ENCODE measurements around the gene SLC52A3. TPM values are rescaled to one million over a fixed set of nuclear protein-coding genes. Genes with fewer than 3 reads are reported as not detected.
"Not testable (repeated sequence)": the region's sequence is repeated elsewhere in the genome, so short reads cannot be mapped to it uniquely, and the experiment has no call there.

SLC52A3 gene
- total RNA-seq, 1 donor from 2014 or later: 1.4 TPM

DNA sequence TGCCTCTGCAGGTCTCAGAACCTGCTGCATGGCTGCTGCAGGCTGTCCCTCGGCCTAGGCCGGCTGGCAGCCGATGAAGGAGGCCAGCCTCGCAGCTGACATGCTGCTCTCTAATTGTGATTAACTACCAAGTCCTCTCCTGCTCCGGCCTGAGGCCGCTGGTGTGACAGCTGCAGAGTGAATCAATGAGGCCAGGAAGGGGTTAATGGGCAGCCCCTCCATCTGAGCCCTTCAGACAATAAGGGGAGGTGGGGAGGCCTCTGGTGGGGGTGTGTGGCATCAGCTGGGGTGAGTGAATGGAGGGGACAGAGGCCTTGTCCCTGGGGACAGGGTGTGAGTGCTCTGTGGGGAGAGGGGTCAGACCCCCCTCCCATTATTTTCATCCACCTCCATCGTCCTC is 34.4 kb downstream of the SLC52A3 start:
- no peak for DNase-seq (ENCODE audit: low spot score)
- ATAC-seq: no peak
- intact Hi-C loops (cut with DNase I): no loop called here

GRCh38 chr20:732727-733126 is 35.6 kb downstream of the SLC52A3 start:
- intact Hi-C loops (cut with DNase I): no loop called here
- no peak for ATAC-seq
- DNase-seq (ENCODE audit: low spot score): no peak

DNA sequence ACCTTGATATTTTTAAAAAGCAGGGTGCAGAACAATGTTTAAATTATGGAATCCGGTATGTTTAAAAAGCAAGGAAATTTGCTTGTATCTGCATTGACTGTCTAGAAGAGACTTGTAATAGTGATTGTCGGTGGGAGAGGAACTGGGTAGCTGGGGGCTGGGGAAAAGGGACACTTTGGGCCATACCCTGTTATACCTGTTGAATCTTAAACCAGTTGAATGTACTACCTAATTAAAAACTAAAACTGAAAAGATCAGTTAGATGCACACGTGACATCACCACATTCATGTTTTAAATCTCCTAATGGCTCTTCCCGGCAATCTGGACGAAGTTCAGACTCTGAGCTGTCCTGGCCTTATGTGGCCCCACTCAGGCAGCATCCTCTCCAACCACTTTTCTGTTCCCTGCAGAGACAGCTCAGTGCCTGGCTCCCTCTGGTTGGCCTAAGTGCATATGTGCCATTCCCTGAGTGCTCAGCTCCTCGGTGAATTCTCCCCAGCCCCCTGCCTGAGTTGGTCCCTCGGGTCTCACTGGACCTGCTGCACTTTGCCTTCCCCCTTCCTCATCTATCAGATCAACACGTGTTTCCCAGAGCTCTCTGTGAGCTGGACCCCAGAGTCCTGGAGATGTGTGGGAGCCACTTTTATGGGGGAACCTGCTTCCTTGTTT is 36.3 kb downstream of the SLC52A3 start:
- no peak for ATAC-seq
- intact Hi-C loops (cut with DNase I): no loop called here
- no peak for DNase-seq (ENCODE audit: low spot score)

DNA sequence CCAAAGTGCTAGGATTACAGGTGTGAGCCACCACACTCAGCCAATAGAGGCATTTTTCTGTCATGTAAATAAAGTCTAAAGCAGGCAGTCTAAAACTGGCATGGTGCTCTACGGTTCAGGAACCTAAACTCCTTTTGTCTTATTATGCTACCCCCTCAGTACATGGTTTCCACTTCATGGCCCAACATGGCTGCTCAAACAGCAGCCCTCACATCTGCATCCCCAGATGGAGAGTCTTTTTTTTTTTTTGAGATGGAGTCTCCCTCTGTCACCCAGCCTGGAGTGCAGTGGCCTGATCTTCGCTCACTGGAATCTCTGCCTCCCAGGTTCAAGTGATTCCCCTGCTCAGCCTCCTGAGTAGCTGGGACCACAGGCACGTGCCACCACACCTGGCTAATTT is 38.3 kb downstream of the SLC52A3 start:
- intact Hi-C loops (cut with DNase I): no loop called here
- ATAC-seq: no peak
- DNase-seq (ENCODE audit: low spot score): no peak

DNA sequence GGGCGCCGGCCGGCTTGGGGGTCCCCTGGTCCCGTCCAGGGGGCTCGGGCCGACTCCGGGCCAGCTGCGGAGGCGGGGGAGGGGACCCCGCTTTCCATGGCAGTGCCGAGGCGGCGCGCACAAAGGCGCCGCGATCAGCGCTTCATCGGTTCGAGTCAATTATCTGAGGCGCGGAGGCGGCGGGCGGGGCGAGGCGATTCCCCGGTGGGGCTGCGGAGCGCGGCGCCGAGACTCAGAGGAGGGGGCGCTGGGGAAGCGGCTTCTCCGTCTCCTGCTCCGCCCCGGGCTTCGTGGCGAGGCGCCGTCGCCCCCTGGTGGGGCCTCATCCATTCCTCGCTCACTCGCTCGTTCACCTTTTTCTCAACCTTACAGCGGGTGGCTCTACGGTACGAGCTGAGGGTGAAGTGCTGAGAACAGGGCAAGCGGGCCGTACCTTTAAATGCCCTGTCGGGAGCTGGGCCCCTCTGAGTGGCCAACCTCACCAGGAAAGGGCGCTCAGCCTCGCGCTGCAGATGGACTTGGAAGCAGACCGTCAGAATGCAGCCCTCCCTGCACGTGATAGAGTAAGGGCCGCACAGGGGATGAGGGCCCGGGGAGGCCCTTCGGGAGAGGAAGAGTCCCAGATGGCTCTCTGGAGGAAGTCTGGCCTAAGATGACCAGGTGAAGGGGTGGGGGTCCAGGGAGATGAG is 39.9 kb downstream of the SLC52A3 start:
- intact Hi-C loops (cut with DNase I): no loop called here

DNA sequence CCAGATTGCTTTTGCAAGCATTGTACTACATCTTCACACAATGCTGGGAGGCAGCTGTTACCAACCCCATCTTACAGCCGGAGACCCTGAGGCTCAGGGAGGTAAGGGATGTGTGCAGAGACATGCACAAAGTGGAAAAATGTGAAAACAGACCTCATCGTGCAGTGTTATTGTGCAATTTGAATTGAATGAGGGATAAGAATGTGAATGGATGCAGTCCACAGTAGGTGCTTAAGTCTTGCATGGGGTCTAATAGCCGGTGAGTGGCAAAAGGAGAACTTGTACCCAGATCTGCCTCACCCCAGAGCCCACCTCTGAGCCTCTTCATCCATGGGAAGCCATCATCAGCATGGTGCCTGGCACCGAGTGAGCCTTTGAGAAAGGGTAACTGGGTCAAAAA is 42.1 kb downstream of the SLC52A3 start:
- ATAC-seq: no peak
- no peak for DNase-seq (ENCODE audit: low spot score)
- intact Hi-C loops (cut with DNase I): no loop called here

More for the DNA sequence above, 39.9 kb downstream of the SLC52A3 start:
- DNase-seq (ENCODE audit: low spot score) (peak; percentile 65), ATAC-seq (peak; percentile 39)

- intact Hi-C loops (cut with DNase I): no loop called here
- DNase-seq (ENCODE audit: low spot score) (no peak), ATAC-seq (no peak)
These were observed 42.8 kb downstream of the SLC52A3 start for GRCh38 chr20:725491-725890.

DNA sequence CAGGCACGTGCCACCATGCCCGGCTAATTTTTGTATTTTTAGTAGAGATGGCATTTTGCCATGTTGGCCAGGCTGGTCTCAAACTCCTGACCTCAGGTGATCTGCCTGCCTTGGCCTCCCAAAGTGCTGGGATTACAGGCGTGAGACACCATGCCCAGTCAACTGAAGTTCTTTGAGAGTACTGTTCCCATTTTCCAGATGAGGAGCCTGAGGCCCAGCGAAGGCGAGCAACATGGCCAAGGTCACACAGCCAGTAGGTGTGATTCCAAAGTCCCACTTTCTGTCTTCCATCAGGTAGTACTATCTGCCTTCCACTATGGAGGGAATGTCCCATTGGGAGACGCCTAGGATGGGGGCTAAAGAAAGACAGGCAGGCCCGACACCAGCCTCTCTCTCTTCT is 43.5 kb downstream of the SLC52A3 start:
- ATAC-seq; DNase-seq (ENCODE audit: low spot score); intact Hi-C loops (cut with DNase I): not testable (repeated sequence)

DNA sequence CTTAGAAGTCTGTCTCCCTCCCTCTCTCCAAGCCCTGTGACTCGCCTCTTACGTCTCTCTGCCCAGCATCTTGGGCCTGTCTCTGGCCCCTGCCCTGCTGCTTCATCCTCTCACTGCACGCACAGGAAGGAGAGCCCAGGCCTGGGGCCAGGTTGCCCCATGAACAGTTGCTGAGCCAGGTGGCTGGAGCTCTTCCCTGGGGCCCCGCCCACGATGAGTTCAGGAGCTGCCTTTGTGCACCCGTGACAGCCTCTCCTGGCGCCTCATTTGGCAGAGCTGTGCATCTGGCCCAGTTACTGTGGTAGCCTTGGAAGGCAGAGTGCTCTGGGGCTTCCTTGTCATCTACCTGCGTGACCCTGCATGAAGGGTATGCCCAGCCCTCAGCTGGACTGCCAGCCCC is 44.5 kb downstream of the SLC52A3 start:
- ATAC-seq: no peak
- intact Hi-C loops (cut with DNase I): no loop called here

GRCh38 chr20:722822-723644 is 45.3 kb downstream of the SLC52A3 start:
- DNase-seq (ENCODE audit: low spot score): no peak
- intact Hi-C loops (cut with DNase I): no loop called here
- ATAC-seq: no peak

More for the DNA sequence above, 44.5 kb downstream of the SLC52A3 start:
- no peak for DNase-seq (ENCODE audit: low spot score)

DNA sequence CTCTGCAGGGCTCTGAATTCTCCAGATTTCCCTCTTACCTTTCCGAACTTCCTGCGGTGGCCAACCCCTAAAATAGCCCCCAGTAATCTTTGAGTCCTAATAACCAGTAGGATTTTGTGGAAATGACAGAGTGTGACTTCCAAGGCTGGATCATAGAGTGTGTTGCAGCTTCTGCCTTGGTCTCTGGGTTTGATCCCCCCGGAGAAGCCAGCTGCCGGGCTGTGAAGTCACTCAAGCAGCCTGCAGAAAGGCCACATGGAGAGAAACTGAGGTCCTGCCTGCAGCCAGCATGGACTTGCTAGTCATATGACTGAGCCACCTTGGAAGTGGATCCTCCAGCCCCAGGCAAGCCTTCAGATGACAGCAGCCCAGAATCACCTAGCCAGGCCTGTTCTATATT is 46.4 kb downstream of the SLC52A3 start:
- no peak for ATAC-seq
- intact Hi-C loops (cut with DNase I): no loop called here

GRCh38 chr20:719816-720215 is 48.5 kb downstream of the SLC52A3 start:
- no peak for DNase-seq (ENCODE audit: low spot score)
- ATAC-seq: no peak
- intact Hi-C loops (cut with DNase I): no loop called here

More for the DNA sequence above, 46.4 kb downstream of the SLC52A3 start:
- no peak for DNase-seq (ENCODE audit: low spot score)

GRCh38 chr20:719068-719467 is 49.2 kb downstream of the SLC52A3 start:
- no peak for ATAC-seq
- intact Hi-C loops (cut with DNase I): no loop called here
- DNase-seq (ENCODE audit: low spot score): no peak

DNA sequence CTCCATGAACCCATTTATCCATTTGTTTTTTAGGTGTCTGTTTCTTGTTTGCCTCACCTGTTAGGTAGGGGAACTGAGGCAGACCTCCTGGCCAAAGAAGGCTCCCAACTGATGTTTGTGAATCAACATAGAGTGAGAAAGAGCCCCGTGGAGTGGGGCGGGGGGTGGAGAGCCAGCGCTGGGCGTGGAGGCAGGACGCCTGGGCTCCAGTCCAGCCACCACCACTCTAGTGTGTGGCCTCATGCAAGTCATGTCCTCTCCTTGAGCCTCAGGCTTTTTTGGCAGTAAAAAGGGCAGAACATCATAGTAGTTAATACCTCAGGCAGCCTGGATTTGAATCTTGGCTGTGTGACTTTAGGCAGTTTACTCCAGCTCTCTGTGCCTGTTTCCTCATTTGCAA is 50.5 kb downstream of the SLC52A3 start:
- DNase-seq (ENCODE audit: low spot score) (no peak), ATAC-seq (no peak)

GRCh38 chr20:717271-717670 is 51.0 kb downstream of the SLC52A3 start:
- ATAC-seq (no peak), DNase-seq (ENCODE audit: low spot score) (no peak)
- intact Hi-C loops (cut with DNase I): no loop called here

More for the DNA sequence above, 50.5 kb downstream of the SLC52A3 start:
- intact Hi-C loops (cut with DNase I): no loop called here

DNA sequence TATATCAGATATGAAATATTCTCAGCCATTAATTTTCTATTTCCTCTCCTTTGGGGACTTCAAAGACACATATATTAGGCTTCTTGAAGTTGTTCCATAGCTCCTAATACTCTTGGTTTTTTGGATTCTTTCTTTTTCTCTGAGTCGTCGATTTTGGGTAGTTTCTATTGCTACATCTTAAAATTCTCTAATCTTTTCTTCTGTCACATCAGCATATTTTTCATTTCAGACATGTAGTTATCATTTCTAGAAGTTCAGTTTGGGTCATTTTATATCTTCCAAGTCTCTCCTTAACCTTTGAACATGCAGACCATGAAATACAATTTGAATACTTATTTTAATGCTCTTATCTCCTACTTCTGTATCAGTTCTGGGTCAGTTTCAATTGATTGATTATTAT is 53.8 kb downstream of the SLC52A3 start:
- intact Hi-C loops (cut with DNase I): no loop called here
- no peak for DNase-seq (ENCODE audit: low spot score)
- ATAC-seq: no peak

GRCh38 chr20:711576-711975 is 56.7 kb downstream of the SLC52A3 start:
- intact Hi-C loops (cut with DNase I): no loop called here
- DNase-seq (ENCODE audit: low spot score): peak; percentile 21
- no peak for ATAC-seq

DNA sequence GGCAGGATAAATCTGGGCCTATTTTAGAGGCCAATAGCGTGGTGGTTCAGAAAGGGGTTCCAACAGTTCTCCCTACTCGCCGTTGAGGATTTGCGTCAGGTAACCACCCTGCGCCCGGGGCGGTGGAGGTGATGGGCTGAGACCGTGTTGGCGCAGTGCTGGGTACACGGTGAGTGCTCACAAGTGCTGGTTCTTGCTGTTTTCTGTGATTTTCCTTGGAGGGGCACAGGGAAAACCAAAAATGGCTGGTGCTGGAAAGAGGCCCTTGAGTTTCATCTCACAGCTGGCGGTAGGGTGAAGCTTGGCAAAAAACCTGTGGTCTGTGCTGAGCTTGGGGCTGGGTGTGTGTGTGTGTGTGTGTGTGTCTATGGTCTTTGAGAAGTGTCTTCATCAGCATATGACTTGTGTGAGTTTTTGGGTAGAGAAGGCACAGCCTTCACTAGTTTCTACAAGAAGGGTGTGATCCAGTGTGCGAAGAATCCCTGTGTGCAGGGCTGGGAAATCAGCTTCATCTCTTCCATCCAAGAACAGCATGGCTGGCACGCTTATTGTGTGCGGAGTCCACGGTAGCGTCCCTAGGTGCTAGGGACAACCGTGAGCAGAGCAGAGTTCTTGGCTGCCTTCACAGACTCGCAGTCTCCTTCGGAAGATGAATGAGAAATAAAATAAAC is 57.4 kb downstream of the SLC52A3 start:
- no peak for ATAC-seq
- intact Hi-C loops (cut with DNase I): no loop called here
- peak; percentile 27 for DNase-seq (ENCODE audit: low spot score)

Measured in sciatic nerve (tissue), 2 donors.